GM12872 (cell line): Measurements from ENCODE around the gene FBXL5.

Experiments used
- CTCF ChIP-seq: IDR thresholded peaks from 3 replicates; pipeline ENCODE4 v1.5.1; 2011; ENCODE audit warnings: low read depth, mild to moderate bottlenecking, low read length, moderate library complexity; ENCODE audit not compliant: insufficient read depth

The FBXL5 gene

GRCh38 chr4:15675356-15675755 is 20.2 kb upstream of the FBXL5 start:
- TF ChIP-seq CTCF = no peak; the same call in 2 of the 3 replicates

GRCh38 chr4:15674926-15675325 is 19.8 kb upstream of the FBXL5 start:
- TF ChIP-seq CTCF = no peak

GRCh38 chr4:15674046-15674445 is 18.9 kb upstream of the FBXL5 start:
- TF ChIP-seq CTCF = no peak

- TF ChIP-seq CTCF = no peak
These were observed 18.2 kb upstream of the FBXL5 start for GRCh38 chr4:15673337-15673736.

GRCh38 chr4:15672101-15672500 is 16.9 kb upstream of the FBXL5 start:
- no peak for TF ChIP-seq CTCF

- TF ChIP-seq CTCF = no peak
These were observed 15.4 kb upstream of the FBXL5 start for GRCh38 chr4:15670576-15670975.

- no peak for TF ChIP-seq CTCF
These were observed 13.6 kb upstream of the FBXL5 start for GRCh38 chr4:15668566-15669435.
